Large intestine (tissue), 3 donors: Measurements from ENCODE around the gene SLC49A3. TPM values are rescaled to one million over a fixed set of nuclear protein-coding genes. Genes with fewer than 3 reads are reported as not detected.
A peak's percentile ranks its signal among the peaks of the same experiment; 100 is the strongest.
"Not testable (repeated sequence)": the region's sequence is repeated elsewhere in the genome, so short reads cannot be mapped to it uniquely, and the experiment has no call there.

Experiments
- DNase-seq, 2 donors: peaks; one replicate each; pipeline versions ENCODE4 v3.0.0 to v3.0.0-alpha.2; 2013
- H3K27ac ChIP-seq: one replicate; pipeline ENCODE4 v1.5.1; 2013; ENCODE audit warnings: low read length
- H3K27me3 ChIP-seq: 2 replicates; pipeline ENCODE4 v1.6.1; 2013; ENCODE audit warnings: low read length; ENCODE audit not compliant: control insufficient read depth, insufficient read depth
- H3K36me3 ChIP-seq: 2 replicates; pipeline ENCODE4 v1.6.1; 2013; ENCODE audit warnings: low read length; ENCODE audit not compliant: control insufficient read depth, insufficient read depth
- H3K4me1 ChIP-seq: one replicate; pipeline ENCODE4 v1.6.1; 2013; ENCODE audit warnings: low read length; ENCODE audit not compliant: control insufficient read depth, insufficient read depth
- H3K4me3 ChIP-seq: one replicate; pipeline ENCODE4 v1.5.1; 2013; ENCODE audit warnings: low read length
- H3K9me3 ChIP-seq: one replicate; pipeline ENCODE4 v1.6.1; 2013; ENCODE audit warnings: mild to moderate bottlenecking, low read depth, low read length, moderate library complexity; ENCODE audit not compliant: control insufficient read depth
- WGBS: methylation state at CpG from one replicate; pipeline ENCODE4 v1.1.5; 2013; ENCODE audit warnings: low lambda C conversion rate; ENCODE audit not compliant: insufficient coverage; 5-methylcytosine and 5-hydroxymethylcytosine counted together
- polyA plus RNA-seq: library from polyadenylated mRNA; unstranded; fragments of 120-200 nt; gene quantifications from one replicate; pipeline ENCODE4 v1.2.1, GENCODE V29; 2013

The SLC49A3 gene
- polyA plus RNA-seq, 1 donor: 4.6 TPM

GRCh38 chr4:675036-675882, 13.7 kb downstream of the SLC49A3 start:
- DNase-seq: no peak
- no CpG with 5 or more reads among the region's 26 CpGs for WGBS

GRCh38 chr4:674172-675035, 14.5 kb downstream of the SLC49A3 start, which contains the start of the genes ATP5ME and MYL5:
TSS of gene ATP5ME (minus strand) at chr4:674276. CDS start at chr4:674247, 29 bp downstream.
TSS of gene MYL5 (plus strand) at chr4:674542. CDS start at chr4:678027, 3,485 bp downstream.
- H3K27ac ChIP-seq: peak within 1 kb of the TSS; percentile 79
- H3K9me3 ChIP-seq: no peaks in the 10 kb centered on the region
- peak within 1 kb of the TSS; percentile 90 for H3K4me3 ChIP-seq
- DNase-seq: peak; percentile 98
- peaks cover 36% of the 10 kb centered on the region for H3K4me1 ChIP-seq
- no peaks in the 10 kb centered on the region for H3K27me3 ChIP-seq
- no CpG with 5 or more reads among the region's 84 CpGs for WGBS
- peaks cover 25% of the 10 kb centered on the region for H3K36me3 ChIP-seq

More at GRCh38 chr4:675036-675882, 13.7 kb downstream of the SLC49A3 start:
- Histone ChIP-seq H3K9me3 (no peaks in the 10 kb centered on the region), H3K27ac (peak overlapping the region; percentile 77), H3K4me3 (peak overlapping the region; percentile 90), H3K36me3 (peaks cover 25% of the 10 kb centered on the region), H3K27me3 (no peaks in the 10 kb centered on the region), H3K4me1 (peaks cover 36% of the 10 kb centered on the region)

GRCh38 chr4:673349-674091, 15.4 kb downstream of the SLC49A3 start:
- H3K4me1 ChIP-seq: peaks cover 36% of the 10 kb centered on the region
- H3K36me3 ChIP-seq: peaks cover 25% of the 10 kb centered on the region
- no peaks in the 10 kb centered on the region for H3K9me3 ChIP-seq
- WGBS: no CpG with 5 or more reads among the region's 55 CpGs
- peak overlapping the region; percentile 59 for H3K4me3 ChIP-seq
- DNase-seq: peak in 1 of 2 donors; percentile 84
- no peaks in the 10 kb centered on the region for H3K27me3 ChIP-seq
- peak overlapping the region; percentile 79 for H3K27ac ChIP-seq

- WGBS: no CpG with 5 or more reads among the region's 3 CpGs
- Histone ChIP-seq H3K27ac (no peak overlapping the region), H3K27me3 (no peaks in the 10 kb centered on the region), H3K9me3 (no peaks in the 10 kb centered on the region), H3K4me1 (peaks cover 21% of the 10 kb centered on the region), H3K4me3 (no peak overlapping the region), H3K36me3 (peaks cover 25% of the 10 kb centered on the region)
- DNase-seq: no peak
Measured at GRCh38 chr4:671769-672168, 17.2 kb downstream of the SLC49A3 start.

GRCh38 chr4:669806-670559, 19.0 kb downstream of the SLC49A3 start:
- DNase-seq: not testable (repeated sequence)
- peaks cover 25% of the 10 kb centered on the region for H3K36me3 ChIP-seq
- 100% methylated on average over 1 of the region's 11 CpGs for WGBS

GRCh38 chr4:668219-668618, 20.7 kb downstream of the SLC49A3 start:
- 100% methylated on average over 4 of the region's 6 CpGs for WGBS

More at GRCh38 chr4:669806-670559, 19.0 kb downstream of the SLC49A3 start:
- not testable (repeated sequence) for H3K4me3 ChIP-seq, H3K27ac ChIP-seq, H3K9me3 ChIP-seq, H3K27me3 ChIP-seq
- peaks cover 10% of the 10 kb centered on the region for H3K4me1 ChIP-seq

GRCh38 chr4:667545-667925, 21.4 kb downstream of the SLC49A3 start:
- no CpG with 5 or more reads among the region's 10 CpGs for WGBS
- DNase-seq: no peak
- peaks cover 2% of the 10 kb centered on the region for H3K4me1 ChIP-seq

More at GRCh38 chr4:668219-668618, 20.7 kb downstream of the SLC49A3 start:
- H3K4me3 ChIP-seq, H3K27ac ChIP-seq, H3K9me3 ChIP-seq, DNase-seq, H3K4me1 ChIP-seq, H3K27me3 ChIP-seq: not testable (repeated sequence)
- H3K36me3 ChIP-seq: peaks cover 25% of the 10 kb centered on the region

GRCh38 chr4:666822-667544, 22.0 kb downstream of the SLC49A3 start:
- no peak overlapping the region for H3K27ac ChIP-seq
- H3K36me3 ChIP-seq: peaks cover 13% of the 10 kb centered on the region
- no CpG with 5 or more reads among the region's 28 CpGs for WGBS
- no peaks in the 10 kb centered on the region for H3K27me3 ChIP-seq
- no peak for DNase-seq
- no peak overlapping the region for H3K4me3 ChIP-seq
- peaks cover 6% of the 10 kb centered on the region for H3K9me3 ChIP-seq
- peaks cover 2% of the 10 kb centered on the region for H3K4me1 ChIP-seq

More at GRCh38 chr4:667545-667925, 21.4 kb downstream of the SLC49A3 start:
- H3K36me3 ChIP-seq: peaks cover 19% of the 10 kb centered on the region
- no peak overlapping the region for H3K4me3 ChIP-seq
- no peak overlapping the region for H3K27ac ChIP-seq
- H3K27me3 ChIP-seq: no peaks in the 10 kb centered on the region
- H3K9me3 ChIP-seq: peaks cover 3% of the 10 kb centered on the region

- DNase-seq: no peak
- no CpG with 5 or more reads among the region's 22 CpGs for WGBS
- peaks cover 8% of the 10 kb centered on the region for H3K36me3 ChIP-seq
Measured at GRCh38 chr4:666436-666810, 22.5 kb downstream of the SLC49A3 start.

More at GRCh38 chr4:666436-666810, 22.5 kb downstream of the SLC49A3 start:
- Histone ChIP-seq H3K4me3 (no peak overlapping the region), H3K27ac (no peak overlapping the region), H3K9me3 (peaks cover 6% of the 10 kb centered on the region), H3K27me3 (no peaks in the 10 kb centered on the region), H3K4me1 (peaks cover 2% of the 10 kb centered on the region)
